HPDE6-E6E7 (cell line): ENCODE measurements around the gene CSTPP1.

ENCODE experiments used
- DNase-seq: peaks from one replicate; pipeline ENCODE4 v3.0.0; 2011; ENCODE audit warnings: missing footprints; ENCODE audit errors: extremely low spot score

CSTPP1 gene

DNA sequence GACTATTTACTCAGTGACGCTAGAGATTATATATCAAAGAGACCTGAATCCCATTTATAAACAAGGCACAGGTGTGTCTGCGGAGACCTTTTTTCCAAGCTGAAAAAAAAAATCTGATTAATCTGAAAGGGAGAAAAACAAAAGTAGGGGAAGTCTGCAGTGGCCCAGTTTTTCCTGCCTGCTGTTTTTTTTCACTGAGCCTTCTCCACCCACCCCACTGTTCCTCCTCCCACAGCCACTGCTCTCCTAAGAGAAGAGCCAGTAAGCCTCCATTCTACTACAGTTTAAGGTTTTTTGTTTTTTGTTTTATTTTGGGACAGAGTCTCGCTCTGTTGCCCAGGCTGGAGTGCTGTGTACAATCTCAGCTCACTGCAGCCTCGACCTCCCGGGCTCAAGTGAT, 221.7 kb downstream of the CSTPP1 start:
- DNase-seq: no peak

DNA sequence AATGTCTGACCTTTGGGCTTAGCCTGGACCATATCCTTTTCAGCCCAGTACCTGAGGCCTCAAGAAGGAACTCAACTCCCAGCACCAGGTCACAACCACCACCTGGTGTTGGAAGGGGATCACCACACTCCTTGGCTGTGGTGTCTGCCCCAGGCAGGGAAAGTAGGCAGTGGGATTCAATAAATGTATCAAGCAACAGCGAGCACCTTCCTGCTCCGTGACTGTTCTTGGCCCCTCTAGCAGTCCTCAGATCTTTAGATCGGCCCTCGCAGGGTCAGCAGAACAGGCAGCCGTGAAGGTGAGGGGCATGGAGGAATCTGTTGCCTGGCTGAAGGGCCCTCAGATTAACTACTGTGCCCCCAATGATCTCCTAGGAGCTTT, 224.2 kb downstream of the CSTPP1 start:
- DNase-seq: no peak

DNA sequence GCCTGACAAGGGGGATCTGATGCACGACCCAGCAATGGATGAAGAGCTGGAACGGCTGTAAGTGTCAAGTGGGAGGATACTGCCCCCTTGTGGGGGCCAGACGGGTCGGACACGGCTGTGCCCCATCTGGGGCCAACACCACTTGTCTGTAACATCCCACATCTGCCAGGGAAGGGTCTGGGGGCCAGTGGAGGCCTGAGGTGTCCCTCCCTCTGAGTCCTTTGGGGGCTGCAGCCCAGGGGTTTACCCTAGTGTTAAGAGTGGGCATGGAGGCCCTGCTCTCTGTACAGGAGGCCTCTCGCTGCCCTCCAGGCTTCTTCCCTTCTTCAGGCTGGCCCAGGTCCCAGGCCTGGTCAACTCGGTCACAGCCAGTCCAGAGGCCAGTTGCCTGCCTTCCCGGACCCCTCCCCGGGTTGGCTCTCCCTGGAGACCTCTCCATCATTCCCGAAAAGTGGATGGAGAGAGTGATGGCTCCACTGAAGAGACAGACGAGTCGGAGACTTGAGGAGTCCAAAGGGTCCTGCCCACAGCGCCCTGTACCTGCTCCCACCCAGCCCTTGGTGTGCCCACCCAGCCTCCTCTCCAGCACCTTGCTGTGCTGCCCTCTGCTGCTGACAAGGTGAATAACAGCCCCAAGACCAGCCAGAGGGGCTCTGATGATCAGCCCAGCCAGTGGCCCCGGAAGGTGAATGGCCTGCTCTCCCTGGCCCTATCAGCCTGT, 224.7 kb downstream of the CSTPP1 start:
- DNase-seq: peak; percentile 72

GRCh38 chr11:47161890-47162289, 225.3 kb downstream of the CSTPP1 start:
- no peak for DNase-seq

GRCh38 chr11:47162426-47162825, 225.9 kb downstream of the CSTPP1 start:
- no peak for DNase-seq

DNA sequence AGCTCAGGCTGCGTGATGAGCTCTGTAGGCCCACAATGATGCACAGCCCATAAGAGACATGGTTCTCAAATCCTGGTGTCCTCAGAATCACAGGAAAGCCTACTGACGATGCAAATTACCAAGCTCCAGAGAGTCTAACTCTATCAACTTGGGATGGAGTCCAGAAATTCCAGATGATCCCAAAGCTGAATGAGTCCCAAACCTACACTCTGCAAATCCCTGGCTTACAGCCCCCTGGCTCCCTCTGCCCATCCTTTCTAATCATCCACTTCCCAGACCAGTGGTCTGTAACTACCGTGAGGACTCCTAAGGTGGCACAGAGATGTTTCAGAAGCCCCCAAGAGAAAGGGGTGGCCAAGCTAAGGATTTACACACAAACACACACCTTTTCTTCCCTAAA, 226.6 kb downstream of the CSTPP1 start:
- no peak for DNase-seq

GRCh38 chr11:47163898-47164297, 227.3 kb downstream of the CSTPP1 start:
- DNase-seq: no peak

DNA sequence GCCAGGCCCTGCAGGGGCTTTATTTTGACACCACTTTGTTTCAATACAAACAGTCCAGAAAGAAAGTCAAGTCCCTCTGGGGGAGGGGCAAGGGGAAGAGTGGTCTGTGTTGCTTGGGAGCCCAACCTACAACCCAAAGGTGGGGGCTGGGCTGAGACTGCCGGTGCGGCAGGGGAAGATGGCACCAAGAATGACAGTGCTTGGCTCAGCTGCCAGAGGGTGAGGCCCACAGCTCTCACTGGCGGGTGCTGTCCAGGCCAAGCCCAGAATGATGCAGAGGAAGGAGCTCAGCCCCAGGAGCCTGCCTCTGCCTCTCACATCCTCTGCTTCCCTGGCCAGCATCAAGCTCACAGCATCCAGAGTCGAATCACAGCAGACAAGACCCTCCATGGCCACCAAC, 227.8 kb downstream of the CSTPP1 start:
- no peak for DNase-seq

DNA sequence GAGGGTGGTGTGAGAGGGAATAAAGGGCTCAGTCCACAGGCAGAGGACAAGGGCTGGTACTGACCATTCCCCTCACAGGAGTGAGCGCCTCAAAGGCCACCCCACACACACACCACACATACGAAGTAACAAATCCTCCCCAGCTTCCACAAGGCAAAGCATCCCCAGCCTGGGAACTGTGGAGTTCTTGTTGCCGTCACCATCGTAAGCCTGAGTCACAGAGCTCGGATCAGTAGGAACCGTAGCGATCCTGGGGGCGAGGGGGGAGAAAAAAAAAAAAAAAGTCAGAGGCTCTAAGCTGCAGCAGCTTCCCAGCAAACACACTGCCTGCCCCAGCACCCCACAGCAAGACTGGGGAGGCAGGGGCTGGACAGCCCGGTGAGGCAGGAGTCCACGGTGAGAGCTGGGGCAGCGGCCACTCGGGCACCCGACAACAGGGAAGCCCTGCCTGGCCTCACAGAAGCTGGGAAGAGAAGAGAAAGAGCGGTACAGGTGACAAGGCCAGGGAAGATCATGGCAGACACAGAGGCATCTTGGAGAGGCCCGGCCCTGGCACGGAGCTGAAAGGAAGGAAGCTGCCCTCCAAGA, 228.8 kb downstream of the CSTPP1 start:
- DNase-seq: no peak

GRCh38 chr11:47166368-47166767, 229.8 kb downstream of the CSTPP1 start:
- DNase-seq: no peak

- no peak for DNase-seq
These were observed 234.7 kb downstream of the CSTPP1 start for GRCh38 chr11:47171061-47171838.

- DNase-seq: no peak
These were observed 235.3 kb downstream of the CSTPP1 start for GRCh38 chr11:47171856-47172255.

DNA sequence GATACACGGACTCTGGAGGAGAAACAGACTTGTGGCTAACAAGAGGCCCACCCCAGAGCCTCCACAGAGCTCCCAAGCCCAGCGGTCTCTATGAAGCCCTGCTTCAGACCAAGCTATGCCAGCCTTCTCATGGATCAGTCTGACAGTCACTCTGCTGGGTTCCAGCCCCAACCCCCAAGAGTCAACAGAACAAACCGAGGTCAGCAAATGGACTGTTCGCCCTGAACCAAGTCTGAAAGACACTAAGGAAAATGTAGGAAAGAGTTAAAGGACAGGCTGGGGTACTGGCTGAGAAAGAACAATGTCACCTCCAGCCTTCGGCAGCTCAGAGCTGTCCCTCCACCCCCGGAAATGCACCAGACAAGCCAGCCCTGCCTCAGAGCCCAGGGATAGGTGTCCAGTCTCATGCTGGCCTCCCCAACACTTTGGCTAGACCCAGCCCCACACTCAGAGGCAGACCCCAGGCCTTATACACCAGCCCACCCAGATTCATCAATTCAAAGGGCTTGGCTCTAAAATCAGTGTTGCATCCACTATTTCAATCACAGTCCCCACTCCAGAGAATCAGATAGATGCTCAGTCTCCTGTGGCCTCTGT, 236.3 kb downstream of the CSTPP1 start:
- DNase-seq: no peak

DNA sequence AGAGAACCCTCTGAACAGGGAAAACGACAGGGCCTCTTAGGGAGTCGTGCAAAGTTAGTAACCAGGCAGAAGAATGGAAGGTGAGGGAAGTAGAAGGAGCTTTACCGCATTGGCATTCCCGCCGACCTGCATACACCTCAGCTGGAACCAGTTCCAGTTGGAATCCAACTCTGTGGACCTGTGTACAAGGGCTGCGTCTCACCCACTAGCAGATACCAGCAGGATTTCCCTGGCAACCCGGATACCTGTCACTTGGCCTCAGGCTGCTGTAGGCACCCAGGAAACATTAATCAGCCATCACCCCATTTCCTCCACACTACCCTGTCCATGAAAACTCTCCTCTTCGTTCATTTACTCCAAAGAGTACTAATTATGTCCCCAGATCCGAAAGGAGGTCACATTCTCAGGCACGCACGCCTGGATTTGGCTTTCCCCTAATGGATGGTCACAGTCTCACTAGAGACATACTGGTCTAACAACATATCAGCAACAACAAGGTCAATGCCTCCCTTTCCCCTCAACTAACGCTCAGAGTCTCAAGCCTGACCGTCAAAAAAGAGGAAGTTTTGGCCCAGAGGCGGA, 239.3 kb downstream of the CSTPP1 start:
- no peak for DNase-seq

DNA sequence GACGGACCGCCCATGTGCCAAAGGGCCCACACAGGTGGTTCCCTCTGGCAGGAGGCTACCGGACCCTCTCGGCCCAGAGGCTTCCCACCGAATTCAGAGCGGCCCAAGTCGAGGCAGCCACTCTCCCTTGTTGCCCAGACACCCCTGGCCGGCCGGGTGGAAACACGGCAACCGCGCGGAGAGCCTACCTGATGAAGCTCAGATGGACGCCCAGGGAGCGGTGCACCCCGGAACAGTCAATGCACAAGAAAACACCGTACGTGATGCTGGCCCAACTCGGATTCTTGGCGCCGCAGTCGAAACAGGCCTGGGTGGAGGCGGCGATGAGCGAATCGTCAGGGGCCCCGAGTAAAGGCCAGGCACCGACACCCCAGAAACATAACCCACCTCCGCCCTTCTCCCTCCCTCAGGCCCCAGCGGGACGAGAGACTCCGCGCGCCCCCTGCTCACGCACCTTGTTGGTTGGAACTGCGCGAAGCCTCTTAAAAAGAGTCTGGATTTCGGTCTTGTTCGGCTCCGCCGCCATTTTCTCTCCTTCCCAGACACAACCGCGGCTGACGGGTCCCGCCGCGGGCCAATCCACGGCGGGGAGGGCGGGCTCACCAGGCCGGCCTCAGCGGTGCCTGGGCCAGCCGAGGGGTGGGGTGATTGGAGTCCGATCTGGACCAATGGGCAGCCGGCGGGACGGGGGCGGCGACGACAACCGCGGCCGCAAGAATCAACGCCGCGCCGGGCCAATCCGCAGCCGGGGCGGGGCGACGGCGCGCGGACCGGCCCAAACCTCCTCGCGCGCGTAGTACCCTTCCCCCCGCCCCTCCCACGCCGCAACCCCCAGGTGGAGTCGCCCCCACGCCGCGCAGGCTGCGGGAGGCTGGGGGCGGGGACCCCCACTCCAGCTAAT, 240.0 kb downstream of the CSTPP1 start, which contains the start of gene ARFGAP2:
TSS of gene ARFGAP2 (minus strand) at position 552 of the 901 bp plus-strand sequence. CDS start at position 526, 26 bp downstream.
- DNase-seq: peak; percentile 99

GRCh38 chr11:47177229-47177845, 240.8 kb downstream of the CSTPP1 start:
- peak; percentile 54 for DNase-seq

GRCh38 chr11:47177846-47178245, 241.3 kb downstream of the CSTPP1 start:
- no peak for DNase-seq

DNA sequence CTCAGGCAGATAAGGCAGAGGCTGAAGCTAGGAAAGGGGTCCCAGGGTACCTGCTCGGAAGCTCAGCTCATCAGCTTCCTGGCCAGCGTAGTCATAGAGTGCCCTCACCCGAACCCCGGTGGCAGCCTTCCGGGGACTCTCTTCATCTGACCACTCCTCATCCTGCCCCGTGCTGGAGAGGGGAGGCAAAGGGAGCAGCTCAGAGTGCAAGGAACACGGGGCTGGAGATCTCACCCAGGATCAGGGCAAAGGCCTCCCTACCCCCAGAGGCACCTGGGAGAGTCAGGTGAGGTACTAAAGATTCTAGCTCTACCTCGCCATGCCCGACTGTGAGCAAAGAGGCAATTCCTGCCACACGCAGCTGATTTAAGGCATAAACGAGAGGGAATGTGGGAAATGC, 241.8 kb downstream of the CSTPP1 start:
- no peak for DNase-seq

DNA sequence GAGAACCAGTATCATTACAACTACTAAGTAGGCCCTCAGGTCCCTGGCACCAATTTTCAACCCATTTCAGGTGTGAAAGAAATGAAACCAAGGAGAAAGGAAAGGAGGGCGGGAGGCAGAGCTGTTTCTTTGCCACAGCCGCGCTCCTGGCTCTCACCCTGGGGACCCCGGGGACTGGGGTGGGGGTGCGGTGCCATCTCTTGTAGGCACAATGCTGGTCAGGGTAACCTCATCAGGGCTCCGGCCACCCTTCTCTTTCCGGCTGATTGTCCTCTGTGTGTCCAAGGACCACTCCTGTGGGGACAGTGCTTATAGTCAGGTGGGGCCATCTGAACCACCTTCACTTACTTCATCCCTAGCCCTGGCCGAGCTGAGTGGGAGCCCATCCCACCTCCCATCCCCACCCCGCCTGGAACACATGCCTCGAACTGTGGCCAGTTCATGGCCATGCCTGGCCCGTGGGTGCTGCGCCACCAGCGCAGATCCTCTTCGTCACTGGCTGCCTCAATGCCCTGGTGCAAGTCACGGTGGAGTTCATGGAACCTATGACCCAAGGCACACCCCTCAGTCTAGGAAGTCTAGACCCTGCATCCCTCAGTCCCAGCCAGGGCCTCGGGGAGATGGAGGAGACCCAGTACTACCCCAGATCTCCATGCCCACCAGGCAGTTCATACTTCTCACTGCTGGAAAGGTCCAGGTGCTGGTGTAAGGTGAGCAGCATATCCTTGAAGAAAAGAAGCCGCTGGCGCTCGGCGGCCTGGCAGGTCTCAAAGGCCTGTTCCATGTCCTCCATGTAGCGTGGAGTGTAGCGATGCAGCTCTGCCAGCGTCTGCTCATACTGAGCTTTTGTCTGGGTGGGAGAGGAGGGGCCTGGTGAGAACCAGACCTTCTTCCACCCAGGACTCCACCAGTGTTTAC, 242.4 kb downstream of the CSTPP1 start:
- DNase-seq: no peak

DNA sequence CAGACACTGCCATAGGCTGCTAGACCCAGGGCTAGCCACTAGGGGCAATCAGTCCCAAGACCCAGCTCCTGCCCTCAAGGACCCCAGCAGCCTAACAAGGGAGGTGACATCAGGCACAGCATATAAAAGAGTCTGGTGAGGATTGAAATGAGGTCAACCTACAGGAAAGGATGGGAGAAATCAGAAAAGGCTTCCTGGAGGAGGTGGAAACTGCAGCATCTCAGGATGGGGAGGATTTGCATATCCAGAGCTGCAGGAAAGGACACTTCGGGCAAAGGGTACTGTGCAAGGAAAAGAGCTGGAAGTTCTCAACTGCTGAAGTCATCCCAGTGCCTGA, 243.1 kb downstream of the CSTPP1 start:
- DNase-seq: no peak
